Neural progenitor cell (in vitro differentiated cells): ENCODE measurements around the gene SCP2. TPM values are rescaled to one million over a fixed set of nuclear protein-coding genes. Genes with fewer than 3 reads are reported as not detected.
"Not testable (repeated sequence)": the region's sequence is repeated elsewhere in the genome, so short reads cannot be mapped to it uniquely, and the experiment has no call there.

ENCODE experiments used
- DNase-seq: peaks from one replicate; pipeline ENCODE4 v3.0.0-alpha.2; 2016; ENCODE audit warnings: low spot score
- H2AFZ ChIP-seq: fragments of 200-600 bp; sonication (generic); replicated peaks from 2 replicates; pipeline ENCODE4 v1.6.1; 2016; ENCODE audit warnings: antibody characterized with exemption
- H3F3A ChIP-seq: fragments of 200-600 bp; sonication (generic); 2 replicates; pipeline ENCODE4 v1.6.1; 2016; ENCODE audit warnings: antibody characterized with exemption, low read depth
- H3K27ac ChIP-seq: fragments of 200-600 bp; sonication (generic); 2 replicates; pipeline ENCODE4 v1.5.1; 2016; ENCODE audit warnings: mild to moderate bottlenecking
- H3K27me3 ChIP-seq: fragments of 200-600 bp; sonication (generic); 2 replicates; pipeline ENCODE4 v1.6.1; 2016; ENCODE audit warnings: mild to moderate bottlenecking, moderate library complexity
- H3K36me3 ChIP-seq: fragments of 200-600 bp; sonication (generic); 2 replicates; pipeline ENCODE4 v1.5.1; 2016
- H3K4me1 ChIP-seq: fragments of 200-600 bp; sonication (generic); 2 replicates; pipeline ENCODE4 v1.6.1; 2016; ENCODE audit warnings: mixed run types
- H3K4me2 ChIP-seq: fragments of 200-600 bp; sonication (generic); 2 replicates; pipeline ENCODE4 v1.6.1; 2016
- H3K4me3 ChIP-seq: fragments of 200-600 bp; sonication (generic); 2 replicates; pipeline ENCODE4 v1.5.1; 2016
- H3K79me2 ChIP-seq: fragments of 200-600 bp; sonication (generic); 2 replicates; pipeline ENCODE4 v1.6.1; 2016; ENCODE audit warnings: low read depth
- H3K9ac ChIP-seq: fragments of 200-600 bp; sonication (generic); 2 replicates; pipeline ENCODE4 v1.6.1; 2016
- H3K9me3 ChIP-seq: fragments of 200-600 bp; sonication (generic); 2 replicates; pipeline ENCODE4 v1.5.1; 2016; ENCODE audit warnings: low read depth
- H4K20me1 ChIP-seq: fragments of 200-600 bp; sonication (generic); 2 replicates; pipeline ENCODE4 v1.6.1; 2016; ENCODE audit warnings: low read depth
- H3K27ac Mint-ChIP-seq: 3 replicates; pipeline ENCODE4 v1.8.0; 2021; ENCODE audit warnings: mixed read lengths
- H3K27me3 Mint-ChIP-seq: 2 replicates; pipeline ENCODE4 v1.8.0; 2022; ENCODE audit warnings: low read depth, mild to moderate bottlenecking, inconsistent platforms, moderate library complexity, mixed read lengths; ENCODE audit not compliant: insufficient read depth
- H3K36me3 Mint-ChIP-seq: 3 replicates; pipeline ENCODE4 v1.8.0; 2021; ENCODE audit warnings: mixed read lengths
- H3K4me1 Mint-ChIP-seq: 3 replicates; pipeline ENCODE4 v1.8.0; 2021; ENCODE audit warnings: mixed read lengths
- H3K4me3 Mint-ChIP-seq: 3 replicates; pipeline ENCODE4 v1.8.0; 2021; ENCODE audit warnings: mild to moderate bottlenecking, moderate library complexity, mixed read lengths
- H3K9me3 Mint-ChIP-seq: 3 replicates; pipeline ENCODE4 v1.8.0; 2020; ENCODE audit warnings: mixed read lengths
- EZH2 ChIP-seq: fragments of 200-600 bp; sonication (generic); IDR thresholded peaks from 2 replicates; pipeline ENCODE4 v1.6.1; 2017; ENCODE audit warnings: antibody characterized with exemption, mild to moderate bottlenecking, moderate library complexity
- EZH2phosphoT487 ChIP-seq: fragments of 200-600 bp; sonication (generic); IDR thresholded peaks from 2 replicates; pipeline ENCODE4 v1.6.1; 2017; ENCODE audit warnings: antibody characterized with exemption
- total RNA-seq: library from RNA; depleted of rRNA; stranded (reverse); fragments of >200 nt; gene quantifications from 2 replicates; pipeline ENCODE4 v1.2.3, GENCODE V29; 2015; ENCODE audit warnings: low replicate concordance
- TF ChIP-seq, protein P1 (sequence below): fragments of 200-600 bp; sonication (generic); IDR thresholded peaks from 2 replicates; pipeline ENCODE4 v1.5.1; 2017; ENCODE audit warnings: antibody characterized with exemption, mild to moderate bottlenecking

Gene SCP2
- total RNA-seq, 1 donor from 2014 or later, result 101 TPM

DNA sequence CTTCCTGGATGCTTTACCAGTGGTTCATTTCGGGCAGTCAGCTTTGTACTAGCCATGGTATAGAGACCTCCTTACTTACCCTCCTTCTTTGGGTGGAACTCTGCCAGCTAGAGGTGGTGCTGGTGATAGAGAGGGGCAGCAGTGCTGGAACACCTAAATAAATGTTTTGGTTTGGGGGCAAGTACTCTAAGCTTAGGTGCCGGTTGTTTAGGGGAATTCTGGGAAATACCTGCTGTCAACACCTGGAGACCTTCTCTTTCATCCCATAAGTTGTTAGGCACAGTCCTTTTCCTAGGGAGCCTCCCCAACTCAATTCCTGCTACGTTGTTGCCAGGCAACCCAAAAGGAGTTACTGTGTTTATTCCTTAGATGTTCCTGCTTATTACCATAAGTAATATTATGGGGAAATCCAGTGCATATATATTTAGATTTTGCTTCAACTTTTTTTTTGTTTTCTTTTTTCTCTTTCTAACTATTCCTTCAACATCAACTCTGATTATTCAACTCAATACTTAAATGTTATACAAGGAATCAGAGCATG lies 16.9 kb downstream of the SCP2 start:
- Mint-ChIP-seq H3K27ac (no peak overlapping the region), H3K27me3 (peaks cover 2% of the 10 kb centered on the region), H3K4me3 (no peak overlapping the region), H3K36me3 (no peaks in the 10 kb centered on the region), H3K4me1 (peaks cover 2% of the 10 kb centered on the region), H3K9me3 (no peaks in the 10 kb centered on the region)
- Histone ChIP-seq H4K20me1 (no peaks in the 10 kb centered on the region), H3K79me2 (no peaks in the 10 kb centered on the region), H2AFZ (no peak overlapping the region), H3K9me3 (no peaks in the 10 kb centered on the region), H3K9ac (no peak overlapping the region), H3K4me2 (no peak overlapping the region), H3F3A (no peaks in the 10 kb centered on the region), H3K27me3 (no peaks in the 10 kb centered on the region), H3K27ac (no peak overlapping the region), H3K36me3 (no peaks in the 10 kb centered on the region), H3K4me1 (no peaks in the 10 kb centered on the region), H3K4me3 (no peak overlapping the region)
- DNase-seq, result no peak
- TF ChIP-seq, protein P1, sequence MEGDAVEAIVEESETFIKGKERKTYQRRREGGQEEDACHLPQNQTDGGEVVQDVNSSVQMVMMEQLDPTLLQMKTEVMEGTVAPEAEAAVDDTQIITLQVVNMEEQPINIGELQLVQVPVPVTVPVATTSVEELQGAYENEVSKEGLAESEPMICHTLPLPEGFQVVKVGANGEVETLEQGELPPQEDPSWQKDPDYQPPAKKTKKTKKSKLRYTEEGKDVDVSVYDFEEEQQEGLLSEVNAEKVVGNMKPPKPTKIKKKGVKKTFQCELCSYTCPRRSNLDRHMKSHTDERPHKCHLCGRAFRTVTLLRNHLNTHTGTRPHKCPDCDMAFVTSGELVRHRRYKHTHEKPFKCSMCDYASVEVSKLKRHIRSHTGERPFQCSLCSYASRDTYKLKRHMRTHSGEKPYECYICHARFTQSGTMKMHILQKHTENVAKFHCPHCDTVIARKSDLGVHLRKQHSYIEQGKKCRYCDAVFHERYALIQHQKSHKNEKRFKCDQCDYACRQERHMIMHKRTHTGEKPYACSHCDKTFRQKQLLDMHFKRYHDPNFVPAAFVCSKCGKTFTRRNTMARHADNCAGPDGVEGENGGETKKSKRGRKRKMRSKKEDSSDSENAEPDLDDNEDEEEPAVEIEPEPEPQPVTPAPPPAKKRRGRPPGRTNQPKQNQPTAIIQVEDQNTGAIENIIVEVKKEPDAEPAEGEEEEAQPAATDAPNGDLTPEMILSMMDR, result no peak
- TF ChIP-seq EZH2phosphoT487 (no peak), EZH2 (no peak)

DNA sequence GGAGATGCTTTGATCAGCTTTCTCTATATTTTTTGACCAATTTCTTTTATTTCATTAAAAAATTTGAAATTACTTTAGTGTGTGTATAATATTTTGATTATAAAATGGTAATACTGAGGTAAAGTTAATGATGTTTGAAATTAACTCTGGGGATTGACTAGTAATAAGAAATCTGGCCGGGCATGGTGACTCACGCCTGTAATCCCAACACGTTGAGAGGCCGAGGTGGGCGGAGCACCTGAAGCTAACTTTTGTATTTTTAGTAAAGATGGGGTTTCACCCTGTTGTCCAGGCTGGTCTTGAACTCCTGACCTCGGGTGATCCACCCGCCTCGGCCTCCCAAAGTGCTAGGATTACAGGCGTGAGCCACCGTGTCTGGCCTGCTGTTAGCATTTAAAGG lies 17.5 kb downstream of the SCP2 start:
- Mint-ChIP-seq H3K4me1 (peaks cover 2% of the 10 kb centered on the region), H3K27me3 (peaks cover 2% of the 10 kb centered on the region), H3K9me3 (no peaks in the 10 kb centered on the region), H3K27ac (no peak overlapping the region), H3K36me3 (no peaks in the 10 kb centered on the region), H3K4me3 (no peak overlapping the region)
- Histone ChIP-seq H3K36me3 (no peaks in the 10 kb centered on the region), H2AFZ (no peak overlapping the region), H3K27me3 (no peaks in the 10 kb centered on the region), H3K79me2 (no peaks in the 10 kb centered on the region), H4K20me1 (no peaks in the 10 kb centered on the region), H3K4me3 (no peak overlapping the region), H3K4me1 (no peaks in the 10 kb centered on the region), H3F3A (no peaks in the 10 kb centered on the region), H3K4me2 (no peak overlapping the region), H3K27ac (no peak overlapping the region), H3K9ac (no peak overlapping the region), H3K9me3 (no peaks in the 10 kb centered on the region)
- TF ChIP-seq EZH2, result no peak
- no peak for DNase-seq

DNA sequence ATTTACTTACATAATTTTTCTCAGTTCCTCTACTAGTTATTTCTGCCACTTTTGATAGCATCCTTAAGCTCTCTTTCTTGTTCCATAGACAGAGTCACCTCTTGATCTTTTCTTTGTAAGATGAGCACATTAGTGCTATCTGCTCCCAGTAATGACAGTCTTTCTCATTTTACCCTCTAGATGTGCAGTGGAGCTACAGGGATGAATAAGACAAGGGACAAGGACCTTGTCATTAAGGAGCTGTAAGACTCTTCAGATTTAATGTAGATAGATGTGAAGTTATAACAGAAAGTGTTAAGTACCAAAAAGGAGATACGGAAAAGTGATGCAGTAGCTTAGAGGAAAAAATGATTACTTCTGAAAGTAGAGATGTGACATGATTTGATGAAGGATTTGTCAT lies 20.4 kb downstream of the SCP2 start:
- Histone ChIP-seq H4K20me1 (no peaks in the 10 kb centered on the region), H3K27ac (no peak overlapping the region), H3F3A (no peaks in the 10 kb centered on the region), H3K36me3 (no peaks in the 10 kb centered on the region), H3K27me3 (no peaks in the 10 kb centered on the region), H3K4me3 (no peak overlapping the region), H3K9me3 (no peaks in the 10 kb centered on the region), H3K79me2 (no peaks in the 10 kb centered on the region), H3K9ac (no peak overlapping the region), H3K4me2 (no peak overlapping the region), H3K4me1 (no peaks in the 10 kb centered on the region), H2AFZ (no peak overlapping the region)
- Mint-ChIP-seq H3K4me1 (peaks cover 2% of the 10 kb centered on the region), H3K27me3 (no peaks in the 10 kb centered on the region), H3K4me3 (no peak overlapping the region), H3K27ac (no peak overlapping the region), H3K9me3 (no peaks in the 10 kb centered on the region), H3K36me3 (no peaks in the 10 kb centered on the region)
- DNase-seq, result no peak
- TF ChIP-seq, protein P1, result no peak
- TF ChIP-seq EZH2 (no peak), EZH2phosphoT487 (no peak)

DNA sequence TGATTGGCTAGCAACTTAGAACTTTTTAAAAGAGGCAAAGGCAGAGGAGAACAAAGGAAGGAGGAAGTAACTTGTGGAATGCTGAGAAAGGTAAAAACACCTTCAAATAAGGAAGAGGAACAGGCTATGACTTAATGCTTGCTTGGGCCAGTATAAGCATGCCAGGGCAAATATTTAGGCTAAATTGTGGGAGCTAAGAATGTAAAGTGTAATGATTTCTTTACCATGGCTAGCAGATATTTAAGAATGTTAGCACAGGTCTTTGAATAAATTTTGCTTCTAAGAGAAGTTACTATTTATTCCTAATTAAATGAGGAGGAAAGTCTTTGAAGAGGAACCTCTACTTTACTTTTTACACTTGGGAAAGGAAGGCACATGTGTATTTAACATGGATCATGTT lies 22.5 kb downstream of the SCP2 start:
- H3K9me3 Mint-ChIP-seq, H3K27me3 Mint-ChIP-seq, H3K4me3 ChIP-seq, H3K4me1 ChIP-seq, H3K27me3 ChIP-seq, H3K4me2 ChIP-seq, H3K36me3 ChIP-seq, H3K9ac ChIP-seq, DNase-seq, H3K27ac Mint-ChIP-seq, H3K36me3 Mint-ChIP-seq, H3K79me2 ChIP-seq, H3K4me3 Mint-ChIP-seq, H4K20me1 ChIP-seq, H3K27ac ChIP-seq, H2AFZ ChIP-seq, H3K9me3 ChIP-seq, H3K4me1 Mint-ChIP-seq, H3F3A ChIP-seq: not testable (repeated sequence)
